HepG2 (cell line): ENCODE measurements around the gene LOXL3. TPM values are rescaled to one million over a fixed set of nuclear protein-coding genes. Genes with fewer than 3 reads are reported as not detected.
"Not testable (repeated sequence)": the region's sequence is repeated elsewhere in the genome, so short reads cannot be mapped to it uniquely, and the experiment has no call there.

Experiments used
- ATAC-seq: fragments of 200-7000 bp; cut with Tn5 transposase; 3 replicates; pipeline ENCODE4 v1.9.1; 2020; ENCODE audit warnings: mild to moderate bottlenecking, moderate library complexity
- BruUV-seq: library from RNA; stranded (reverse); fragments of 400-500 nt; replicated peaks from 2 replicates; lab custom pipeline; 2021; lab: Mats Ljungman, UMichigan
- CTCF ChIA-PET: fragments of 300-600 bp; formaldehyde crosslinking; extraction: SDS; loops from one replicate; lab custom pipeline; 2021; ENCODE audit warnings: low total read pairs, inconsistent platforms, low intra/inter-chr PET ratio; lab: Yijun Ruan, JAX
- POLR2A ChIA-PET: fragments of 350-600 bp; sonication (Branson Sonifier 250); formaldehyde crosslinking; loops from one replicate; lab custom pipeline; 2020; ENCODE audit warnings: antibody characterized with exemption, inconsistent platforms; lab: Yijun Ruan, JAX
- DNase-seq: peaks from one replicate; pipeline ENCODE4 v3.0.0-alpha.2; 2015; ENCODE audit warnings: low spot score
- FAIRE-seq: peaks from 3 replicates; lab custom pipeline; 2011; peaks lifted over from hg19 to GRCh38; lab: Jason Lieb, UNC
- H2AFZ ChIP-seq: one replicate; pipeline ENCODE4 v1.6.1; 2011; ENCODE audit warnings: low read length, inconsistent platforms
- H3K27ac ChIP-seq: fragments of 300-600 bp; 3 replicates; pipeline ENCODE4 v1.8.0; 2011; ENCODE audit warnings: mixed run types, mild to moderate bottlenecking, mixed read lengths, low read length, inconsistent platforms; ENCODE audit not compliant: insufficient read depth; ENCODE audit errors: extremely low read length
- H3K27me3 ChIP-seq, 2 experiments: fragments of 200-600 bp in 1 of 2; 2 replicates in 1 of 2; 3 replicates in 1 of 2; pipeline versions ENCODE4 v1.6.0 to v1.8.0; 2011; ENCODE audit warnings: low read length in 2 of 2, mild to moderate bottlenecking in 2 of 2, moderate library complexity in 2 of 2, inconsistent platforms in 1 of 2; ENCODE audit not compliant: insufficient read depth in 2 of 2, control insufficient read depth in 1 of 2
- H3K36me3 ChIP-seq, 2 experiments: fragments of 200-600 bp in 1 of 2; replicated peaks in 1 of 2; 2 replicates in 1 of 2; 3 replicates in 1 of 2; pipeline versions ENCODE4 v1.5.1 to v1.8.0; 2011; ENCODE audit warnings: low read length in 2 of 2, inconsistent platforms in 1 of 2; ENCODE audit not compliant: insufficient read depth in 2 of 2, control insufficient read depth in 1 of 2
- H3K4me1 ChIP-seq: 2 replicates; pipeline ENCODE4 v1.5.1; 2012; ENCODE audit warnings: low read length, inconsistent platforms; ENCODE audit not compliant: insufficient read depth
- H3K4me2 ChIP-seq: 2 replicates; pipeline ENCODE4 v1.6.0; 2011; ENCODE audit warnings: low read depth, low read length, inconsistent platforms
- H3K4me3 ChIP-seq, 3 experiments: fragments of 200-600 bp in 1 of 3; sonication (generic), shearing (Covaris generic) in 1 of 3; replicated peaks in 1 of 3; 2 replicates each; pipeline ENCODE4 v1.5.1; 2011 to 2016; ENCODE audit warnings: low read length in 3 of 3, inconsistent platforms in 2 of 3, low read depth in 2 of 3, mild to moderate bottlenecking in 2 of 3, control low read depth in 1 of 3, mixed read lengths in 1 of 3; ENCODE audit not compliant: insufficient read depth in 1 of 3
- H3K79me2 ChIP-seq: one replicate; pipeline ENCODE4 v1.6.1; 2011; ENCODE audit warnings: low read length, inconsistent platforms; ENCODE audit not compliant: insufficient read depth
- H3K9ac ChIP-seq: 2 replicates; pipeline ENCODE4 v1.6.0; 2011; ENCODE audit warnings: mild to moderate bottlenecking, low read depth, low read length, inconsistent platforms; ENCODE audit not compliant: insufficient read depth
- H3K9me3 ChIP-seq: 2 replicates; pipeline ENCODE4 v1.5.1; 2012; ENCODE audit warnings: mild to moderate bottlenecking, low read length
- H4K20me1 ChIP-seq: 2 replicates; pipeline ENCODE4 v1.6.0; 2011; ENCODE audit warnings: inconsistent platforms, mild to moderate bottlenecking, low read length, moderate library complexity; ENCODE audit not compliant: insufficient read depth
- CHD4 ChIP-seq: fragments of 200-600 bp; sonication (generic); IDR thresholded peaks from 2 replicates; pipeline ENCODE4 v1.7.0; 2017; ENCODE audit warnings: mild to moderate bottlenecking, low read length, borderline replicate concordance
- HMGXB3 ChIP-seq: sonication (generic); formaldehyde crosslinking; IDR thresholded peaks from 2 replicates; pipeline ENCODE4 v1.4.0; 2020; ENCODE audit warnings: missing genetic modification reagents, borderline replicate concordance
- JUN ChIP-seq: sonication (generic); formaldehyde crosslinking; IDR thresholded peaks from 2 replicates; pipeline ENCODE4 v1.4.0; 2020; ENCODE audit warnings: mild to moderate bottlenecking, missing genetic modification reagents
- TRAFD1 ChIP-seq: sonication (generic); formaldehyde crosslinking; IDR thresholded peaks from 2 replicates; pipeline ENCODE4 v1.5.1; 2020; ENCODE audit warnings: missing genetic modification reagents, mild to moderate bottlenecking, borderline replicate concordance
- ZBTB38 ChIP-seq: sonication (generic); formaldehyde crosslinking; IDR thresholded peaks from 2 replicates; pipeline ENCODE4 v1.5.1; 2020; ENCODE audit warnings: mild to moderate bottlenecking, missing genetic modification reagents
- ZMYM3 ChIP-seq: sonication (generic); formaldehyde crosslinking; IDR thresholded peaks from 2 replicates; pipeline ENCODE4 v1.5.1; 2020; ENCODE audit warnings: mild to moderate bottlenecking, missing genetic modification reagents
- ZNF121 ChIP-seq: sonication (generic); formaldehyde crosslinking; IDR thresholded peaks from 2 replicates; pipeline ENCODE4 v1.5.0; 2020; ENCODE audit warnings: mild to moderate bottlenecking, missing genetic modification reagents
- ZNF292 ChIP-seq: sonication (generic); formaldehyde crosslinking; IDR thresholded peaks from 2 replicates; pipeline ENCODE4 v1.8.1; 2022; ENCODE audit warnings: mild to moderate bottlenecking, low read depth, missing genetic modification reagents, borderline replicate concordance
- ZNF362 ChIP-seq: sonication (generic); formaldehyde crosslinking; IDR thresholded peaks from 2 replicates; pipeline ENCODE4 v1.4.0; 2020; ENCODE audit warnings: missing genetic modification reagents, mild to moderate bottlenecking, borderline replicate concordance
- ZNF770 ChIP-seq: sonication (generic); formaldehyde crosslinking; IDR thresholded peaks from 2 replicates; pipeline ENCODE4 v1.5.0; 2020; ENCODE audit warnings: mild to moderate bottlenecking, missing genetic modification reagents
- WGBS: methylation state at CpG from one replicate; pipeline ENCODE4 v1.1.6; 2017; ENCODE audit warnings: low lambda C conversion rate; 5-methylcytosine and 5-hydroxymethylcytosine counted together
- in situ Hi-C: cut with HindIII; loops from 2 replicates; pipeline ENCODE4 v1.10.0; 2017; ENCODE audit warnings: low pct_unique_long_range_greater_than_20kb; ENCODE audit not compliant: extremely low pct_ligation_motif_present
- intact Hi-C: fragments of 100-400 bp; cut with micrococcal nuclease; formaldehyde crosslinking; loops from one replicate; pipeline ENCODE4 v1.10.0; 2022; ENCODE audit not compliant: unreplicated experiment
- polyA plus RNA-seq, 8 experiments: library from polyadenylated mRNA; depleted of rRNA in 3 of 8; stranded (reverse) in 7 of 8; unstranded in 1 of 8; fragments of >200 nt; fragmentation: Illumina TruSeq in 4 of 8; extraction: Trizol in 4 of 8; gene quantifications; 2 replicates each; pipeline versions ENCODE4 v1.2.1 to v1.2.3, GENCODE V29; 2011 to 2016; ENCODE audit warnings: low read depth in 4 of 8, missing spikeins in 1 of 8, mixed read lengths in 1 of 8; ENCODE audit not compliant: insufficient read depth in 1 of 8
- total RNA-seq, 5 experiments: library from RNA; depleted of rRNA; stranded (reverse); fragments of >200 nt; fragmentation: Illumina TruSeq; extraction: Trizol; gene quantifications; 2 replicates each; pipeline ENCODE4 v1.2.3, GENCODE V29; 2016; ENCODE audit warnings: low read depth in 1 of 5

The LOXL3 gene
- total and polyA plus RNA-seq, 2 of the 13 experiments (the other 11 are each of a cell fraction or from before 2014, with no cell fraction given) = 0.55 to 6.5 TPM

- not testable (repeated sequence) for H3K27ac ChIP-seq
- 81% methylated on average over 19 of the region's 19 CpGs for WGBS
Measured at GRCh38 chr2:74483675-74484164, 70.0 kb downstream of the LOXL3 start.

More at GRCh38 chr2:74483675-74484164, 70.0 kb downstream of the LOXL3 start:
- ChIA-PET POLR2A (interaction anchor here (1.0 to 20.6 kb wide), 12 partner anchors 9 to 93 kb away, joined by 5 to 795 read pairs (median 18); partner anchors contain the start of genes AUP1, DQX1, HTRA2 and INO80B), CTCF (interaction anchor here (1.0 to 2.4 kb wide), 7 partner anchors 19 to 104 kb away, joined by 3 to 20 read pairs (median 10); partner anchors contain the start of genes AUP1, HTRA2, INO80B and MOGS)
- H3K27me3 ChIP-seq, H4K20me1 ChIP-seq, BruUV-seq, DNase-seq, H2AFZ ChIP-seq, FAIRE-seq, H3K9me3 ChIP-seq, ATAC-seq: not testable (repeated sequence)
- intact Hi-C loops (loop anchor here (1.0 kb wide), 5 partner anchors 19 to 104 kb away; partner anchors contain the start of genes AUP1, HTRA2 and PCGF1), in situ Hi-C loops (loop anchor here (5.0 kb wide), 1 partner anchor 99 kb away; no protein-coding TSS in a partner anchor)
- TF ChIP-seq CHD4 (0 out of 2 replicates have a peak, but pooled peaks have one; percentile 19), ZBTB38 (CRISPR knock-in tag) (0 out of 2 replicates have a peak, but pooled peaks have one; percentile 40), TRAFD1 (peak; percentile 13; the same call in 1 of the 2 replicates), ZNF362 (CRISPR knock-in tag) (0 out of 2 replicates have a peak, but pooled peaks have one; percentile 27), HMGXB3 (CRISPR knock-in tag) (0 out of 2 replicates have a peak, but pooled peaks have one; percentile 4), ZNF121 (peak; percentile 98), ZNF292 (0 out of 2 replicates have a peak, but pooled peaks have one; percentile 2), JUN (CRISPR knock-in tag) (0 out of 2 replicates have a peak, but pooled peaks have one; percentile 24), ZMYM3 (0 out of 2 replicates have a peak, but pooled peaks have one; percentile 21), ZNF770 (CRISPR knock-in tag) (peak; percentile 69)
- Histone ChIP-seq H3K4me2 (peak overlapping the region; percentile 78), H3K9ac (peak overlapping the region; percentile 91), H3K4me3 (peak overlapping the region; percentile 82 to 87 (median 83)), H3K79me2 (peaks cover 45% of the 10 kb centered on the region), H3K4me1 (peaks cover 74% of the 10 kb centered on the region), H3K36me3 (peaks cover 2 to 10% of the 10 kb centered on the region in 2 experiments; a peak in 4 of 5 replicates)
